Gastrocnemius medialis (tissue), 4 donors: ENCODE measurements around the gene SLC6A1. TPM values are rescaled to one million over a fixed set of nuclear protein-coding genes. Genes with fewer than 3 reads are reported as not detected.

Experiments used
- ATAC-seq, 2 donors: fragments of 150-250 bp; one replicate each; pipeline ENCODE4 v1.9.1; 2016
- DNase-seq, 2 donors: peaks; one replicate each; pipeline ENCODE4 v3.0.0-alpha.2; 2019
- H3K27ac ChIP-seq, 4 donors: fragments of 200-600 bp; sonication (generic); 1 replicate in 1 of 4; 2 replicates in 3 of 4; pipeline ENCODE4 v1.5.1; 2016 to 2018; ENCODE audit warnings: mild to moderate bottlenecking in 2 of 4, moderate library complexity in 1 of 4
- H3K27me3 ChIP-seq, 3 donors: fragments of 200-600 bp; sonication (generic) in 2 of 3; 1 replicate in 1 of 3; 2 replicates in 2 of 3; pipeline versions ENCODE4 v1.5.1 to v1.6.0; 2016 to 2019; ENCODE audit warnings: mild to moderate bottlenecking in 1 of 3, moderate library complexity in 1 of 3
- H3K36me3 ChIP-seq, 2 donors: fragments of 200-600 bp; sonication (generic) in 1 of 2; one replicate each; pipeline ENCODE4 v1.5.1; 2017 to 2018
- H3K4me1 ChIP-seq, 2 donors: fragments of 200-600 bp; sonication (generic) in 1 of 2; one replicate each; pipeline ENCODE4 v1.5.1; 2016 to 2017; ENCODE audit warnings: mild to moderate bottlenecking in 2 of 2
- H3K4me3 ChIP-seq, 4 donors: fragments of 200-600 bp; sonication (generic) in 3 of 4; 1 replicate in 1 of 4; 2 replicates in 3 of 4; pipeline ENCODE4 v1.5.1; 2016 to 2019; ENCODE audit warnings: mild to moderate bottlenecking in 2 of 4
- H3K9me3 ChIP-seq, 3 donors: fragments of 200-600 bp; sonication (generic) in 2 of 3; 1 replicate in 1 of 3; 2 replicates in 2 of 3; pipeline ENCODE4 v1.5.1; 2016 to 2019
- POLR2A ChIP-seq, 2 donors: fragments of 450-650 bp; IDR thresholded peaks; one replicate each; pipeline ENCODE4 v1.6.1; 2017; ENCODE audit warnings: antibody characterized with exemption in 2 of 2, mild to moderate bottlenecking in 2 of 2, moderate library complexity in 2 of 2
- in situ Hi-C, 4 donors: fragments of 200-750 bp; cut with MboI; loops; one replicate each; pipeline versions ENCODE4 v1.15.0 to v1.8.0; 2017; ENCODE audit warnings: low sequenced_read_pairs in 4 of 4
- intact Hi-C: fragments of 100-400 bp; cut with DNase I; formaldehyde crosslinking; loops from one replicate; pipeline ENCODE4 v1.15.1; 2023; ENCODE audit warnings: low total_unique reads
- total RNA-seq, 4 donors: library from RNA; depleted of rRNA; stranded (reverse); fragments of >200 nt; gene quantifications; one replicate each; pipeline versions ENCODE4 v1.1.0 to v1.2.3, GENCODE V29; 2016
- TF ChIP-seq, protein P1 (sequence below), 5 experiments: fragments of 450-650 bp in 3 of 5; fragments of 200-600 bp in 2 of 5; sonication (generic) in 2 of 5; IDR thresholded peaks in 4 of 5; conservative IDR thresholded peaks in 1 of 5; 1 replicate in 4 of 5; 2 replicates in 1 of 5; pipeline ENCODE4 v1.5.1; 2016 to 2019; ENCODE audit warnings: antibody characterized with exemption in 5 of 5, mild to moderate bottlenecking in 3 of 5, moderate library complexity in 3 of 5

Gene SLC6A1
- total RNA-seq, 4 donors from 2014 or later, result 0.23 to 0.36 (median 0.31) TPM

DNA sequence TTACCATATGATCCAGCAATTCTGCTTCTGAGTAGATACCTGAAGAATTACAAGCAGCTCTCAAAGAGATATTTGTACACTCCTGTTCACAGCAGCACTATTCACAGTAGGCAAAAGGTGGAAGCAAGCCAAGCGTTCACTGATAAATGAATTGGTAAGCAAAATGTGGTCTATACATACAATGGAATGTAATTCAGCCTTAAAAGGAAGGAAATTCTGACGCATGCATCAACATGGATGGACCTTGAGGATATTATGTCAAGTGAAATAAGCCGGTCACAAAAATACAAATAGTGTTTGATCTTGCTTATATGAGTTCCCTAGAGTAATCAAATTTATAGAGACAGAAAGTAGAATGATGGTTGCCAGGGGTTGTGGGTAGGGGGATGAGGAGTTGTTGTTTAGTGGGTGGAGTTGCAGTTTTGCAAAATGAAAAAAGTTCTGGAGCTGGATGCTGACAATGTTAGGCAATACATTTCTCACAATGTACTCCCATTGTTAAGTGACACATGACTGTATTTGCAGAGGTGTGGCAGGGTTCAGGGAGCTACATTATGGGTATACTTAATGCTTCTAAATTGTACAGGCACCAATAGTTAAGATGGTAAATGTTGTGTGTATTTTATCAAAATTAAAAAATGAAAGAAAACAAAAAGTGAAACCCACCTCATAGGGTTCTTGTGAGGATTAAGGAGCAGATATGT, 26.7 kb downstream of the SLC6A1 start:
- Histone ChIP-seq H3K36me3 (no peaks in the 10 kb centered on the region), H3K27me3 (no peaks in the 10 kb centered on the region), H3K4me1 (no peaks in the 10 kb centered on the region), H3K9me3 (no peaks in the 10 kb centered on the region), H3K27ac (no peak overlapping the region), H3K4me3 (no peak overlapping the region)
- no peak for DNase-seq
- intact Hi-C loops, result no loop called here
- in situ Hi-C loops, result no loop called here
- ATAC-seq, result no peak
- TF ChIP-seq, protein P1, sequence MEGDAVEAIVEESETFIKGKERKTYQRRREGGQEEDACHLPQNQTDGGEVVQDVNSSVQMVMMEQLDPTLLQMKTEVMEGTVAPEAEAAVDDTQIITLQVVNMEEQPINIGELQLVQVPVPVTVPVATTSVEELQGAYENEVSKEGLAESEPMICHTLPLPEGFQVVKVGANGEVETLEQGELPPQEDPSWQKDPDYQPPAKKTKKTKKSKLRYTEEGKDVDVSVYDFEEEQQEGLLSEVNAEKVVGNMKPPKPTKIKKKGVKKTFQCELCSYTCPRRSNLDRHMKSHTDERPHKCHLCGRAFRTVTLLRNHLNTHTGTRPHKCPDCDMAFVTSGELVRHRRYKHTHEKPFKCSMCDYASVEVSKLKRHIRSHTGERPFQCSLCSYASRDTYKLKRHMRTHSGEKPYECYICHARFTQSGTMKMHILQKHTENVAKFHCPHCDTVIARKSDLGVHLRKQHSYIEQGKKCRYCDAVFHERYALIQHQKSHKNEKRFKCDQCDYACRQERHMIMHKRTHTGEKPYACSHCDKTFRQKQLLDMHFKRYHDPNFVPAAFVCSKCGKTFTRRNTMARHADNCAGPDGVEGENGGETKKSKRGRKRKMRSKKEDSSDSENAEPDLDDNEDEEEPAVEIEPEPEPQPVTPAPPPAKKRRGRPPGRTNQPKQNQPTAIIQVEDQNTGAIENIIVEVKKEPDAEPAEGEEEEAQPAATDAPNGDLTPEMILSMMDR (IDR thresholded peaks at IDR 0.05 in 4 of 5, conservative IDR thresholded peaks at IDR 0.05 in 1 of 5), result no peak
- no peak for TF ChIP-seq POLR2A (IDR thresholded peaks at IDR 0.05)

- Histone ChIP-seq H3K27me3 (peaks cover 0 to 3% (median 0%) of the 10 kb centered on the region in 3 donors), H3K4me1 (no peaks in the 10 kb centered on the region), H3K4me3 (no peak overlapping the region), H3K27ac (no peak overlapping the region), H3K9me3 (no peaks in the 10 kb centered on the region), H3K36me3 (no peaks in the 10 kb centered on the region)
- ATAC-seq, result no peak
- intact Hi-C loops (no loop called here), in situ Hi-C loops (no loop called here)
- no peak for DNase-seq
- TF ChIP-seq, protein P1 (IDR thresholded peaks at IDR 0.05 in 4 of 5, conservative IDR thresholded peaks at IDR 0.05 in 1 of 5), result no peak
- no peak for TF ChIP-seq POLR2A (IDR thresholded peaks at IDR 0.05)
Measured at GRCh38 chr3:11020764-11021163, 28.2 kb downstream of the SLC6A1 start.

- H3K36me3 ChIP-seq, result no peaks in the 10 kb centered on the region
- in situ Hi-C loops, result no loop called here
- no peak for TF ChIP-seq POLR2A (IDR thresholded peaks at IDR 0.05)
- TF ChIP-seq, protein P1 (IDR thresholded peaks at IDR 0.05 in 4 of 5, conservative IDR thresholded peaks at IDR 0.05 in 1 of 5), result no peak
- H3K4me1 ChIP-seq, result no peaks in the 10 kb centered on the region
- H3K27ac ChIP-seq, result no peak overlapping the region
- intact Hi-C loops, result no loop called here
- H3K9me3 ChIP-seq, result no peaks in the 10 kb centered on the region
- peaks cover 0 to 3% (median 0%) of the 10 kb centered on the region in 3 donors for H3K27me3 ChIP-seq
- ATAC-seq (no peak), DNase-seq (no peak)
- no peak overlapping the region for H3K4me3 ChIP-seq
Measured at GRCh38 chr3:11021611-11022011, 29.1 kb downstream of the SLC6A1 start.

DNA sequence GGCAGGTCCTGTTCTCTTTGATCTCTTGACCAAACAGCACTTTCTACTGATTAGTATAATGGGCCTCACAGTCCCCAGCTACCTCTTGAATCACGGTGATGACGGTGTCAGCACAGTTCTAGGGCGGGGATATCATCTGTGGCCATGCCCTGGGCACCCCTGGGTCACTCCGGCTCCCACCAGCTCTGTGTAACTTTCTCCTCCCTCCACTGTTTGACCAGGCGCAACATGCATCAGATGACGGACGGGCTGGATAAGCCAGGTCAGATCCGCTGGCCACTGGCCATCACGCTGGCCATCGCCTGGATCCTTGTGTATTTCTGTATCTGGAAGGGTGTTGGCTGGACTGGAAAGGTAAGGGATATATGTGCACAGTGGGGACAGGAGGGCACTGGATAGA, 29.6 kb downstream of the SLC6A1 start:
- Histone ChIP-seq H3K27ac (no peak overlapping the region), H3K9me3 (no peaks in the 10 kb centered on the region), H3K4me3 (no peak overlapping the region), H3K4me1 (no peaks in the 10 kb centered on the region), H3K36me3 (no peaks in the 10 kb centered on the region), H3K27me3 (peaks cover 0 to 3% (median 0%) of the 10 kb centered on the region in 3 donors)
- in situ Hi-C loops, result no loop called here
- no peak for DNase-seq
- no peak for TF ChIP-seq POLR2A (IDR thresholded peaks at IDR 0.05)
- TF ChIP-seq, protein P1 (IDR thresholded peaks at IDR 0.05 in 4 of 5, conservative IDR thresholded peaks at IDR 0.05 in 1 of 5), result no peak
- no peak for ATAC-seq
- intact Hi-C loops, result no loop called here

- no peak for TF ChIP-seq POLR2A (IDR thresholded peaks at IDR 0.05)
- TF ChIP-seq, protein P1 (IDR thresholded peaks at IDR 0.05 in 4 of 5, conservative IDR thresholded peaks at IDR 0.05 in 1 of 5), result no peak
- peaks cover 0 to 5% (median 3%) of the 10 kb centered on the region in 3 donors for H3K27me3 ChIP-seq
- ATAC-seq, result no peak
- H3K27ac ChIP-seq, result no peak overlapping the region
- no peaks in the 10 kb centered on the region for H3K9me3 ChIP-seq
- no peak for DNase-seq
- intact Hi-C loops (no loop called here), in situ Hi-C loops (no loop called here)
- H3K4me3 ChIP-seq, result no peak overlapping the region
- H3K36me3 ChIP-seq, result no peaks in the 10 kb centered on the region
- H3K4me1 ChIP-seq, result no peaks in the 10 kb centered on the region
Measured at GRCh38 chr3:11024181-11024580, 31.6 kb downstream of the SLC6A1 start.
